Peyer's patch (tissue), 4 donors: ENCODE results near the gene GAGE13. TPM values are rescaled to one million over a fixed set of nuclear protein-coding genes. Genes with fewer than 3 reads are reported as not detected.
"Not testable (repeated sequence)": the region's sequence is repeated elsewhere in the genome, so short reads cannot be mapped to it uniquely, and the experiment has no call there.

Experiments used
- DNase-seq, 3 donors: peaks; one replicate each; pipeline ENCODE4 v3.0.0-alpha.2; 2017 to 2019
- H3K27ac ChIP-seq, 4 donors: fragments of 200-600 bp; sonication (generic); one replicate each; pipeline ENCODE4 v1.5.1; 2016 to 2019
- H3K27me3 ChIP-seq, 2 donors: fragments of 200-600 bp; sonication (generic); one replicate each; pipeline ENCODE4 v1.5.1; 2019
- H3K36me3 ChIP-seq, 3 donors: fragments of 200-600 bp; sonication (generic); one replicate each; pipeline ENCODE4 v1.5.1; 2016 to 2019
- H3K4me1 ChIP-seq, 4 donors: fragments of 200-600 bp; sonication (generic); one replicate each; pipeline ENCODE4 v1.5.1; 2016 to 2019
- H3K4me3 ChIP-seq, 4 donors: fragments of 200-600 bp; sonication (generic); 1 replicate in 3 of 4; 2 replicates in 1 of 4; pipeline ENCODE4 v1.5.1; 2016 to 2019; ENCODE audit warnings: mild to moderate bottlenecking in 1 of 4
- H3K9me3 ChIP-seq, 4 donors: fragments of 200-600 bp; sonication (generic); one replicate each; pipeline ENCODE4 v1.5.1; 2016 to 2019; ENCODE audit warnings: mild to moderate bottlenecking in 1 of 4
- total RNA-seq, 4 donors: library from RNA; depleted of rRNA; stranded (reverse); fragments of >200 nt; gene quantifications; one replicate each; pipeline ENCODE4 v1.1.0, GENCODE V29; 2016

GAGE13 gene
- total RNA-seq, 4 donors from 2014 or later = not detected

DNA sequence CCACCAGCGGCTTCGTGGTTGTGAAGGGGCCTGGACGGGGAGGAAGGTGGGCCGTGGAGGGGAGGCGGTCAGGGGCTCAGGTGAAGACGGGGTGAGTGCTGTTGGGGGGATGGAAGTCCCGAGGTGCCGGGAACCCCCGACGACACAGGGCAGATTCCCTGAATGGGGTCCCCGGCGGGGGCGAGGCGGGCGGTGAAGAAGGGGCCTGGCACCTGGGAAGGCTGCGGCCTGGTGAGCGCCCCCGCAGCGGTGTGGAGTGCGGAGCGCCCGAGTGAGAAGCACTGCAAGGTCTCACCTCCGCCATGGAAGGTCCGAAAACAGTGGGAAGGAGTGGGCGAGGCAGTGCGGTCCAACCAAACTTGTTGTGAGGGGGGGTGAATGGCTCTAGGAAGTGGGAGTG, 459 bp downstream of the GAGE13 start:
- H3K36me3 ChIP-seq, H3K4me3 ChIP-seq, DNase-seq, H3K27ac ChIP-seq, H3K27me3 ChIP-seq, H3K9me3 ChIP-seq, H3K4me1 ChIP-seq: not testable (repeated sequence)

DNA sequence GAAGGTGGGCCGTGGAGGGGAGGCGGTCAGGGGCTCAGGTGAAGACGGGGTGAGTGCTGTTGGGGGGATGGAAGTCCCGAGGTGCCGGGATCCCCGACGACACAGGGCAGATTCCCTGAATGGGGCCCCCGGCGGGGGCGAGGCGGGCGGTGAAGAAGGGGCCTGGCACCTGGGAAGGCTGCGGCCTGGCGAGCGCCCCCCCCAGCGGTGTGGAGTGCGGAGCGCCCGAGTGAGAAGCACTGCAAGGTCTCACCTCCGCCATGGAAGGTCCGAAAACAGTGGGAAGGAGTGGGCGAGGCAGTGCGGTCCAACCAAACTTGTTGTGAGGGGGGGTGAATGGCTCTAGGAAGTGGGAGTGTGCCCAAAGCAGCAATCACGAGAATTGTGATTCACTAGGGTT, 10.1 kb downstream of the GAGE13 start:
- not testable (repeated sequence) for H3K36me3 ChIP-seq, H3K4me1 ChIP-seq, H3K27me3 ChIP-seq, H3K4me3 ChIP-seq, H3K9me3 ChIP-seq, H3K27ac ChIP-seq
- DNase-seq = peak in 1 of 3 donors; percentile 69

DNA sequence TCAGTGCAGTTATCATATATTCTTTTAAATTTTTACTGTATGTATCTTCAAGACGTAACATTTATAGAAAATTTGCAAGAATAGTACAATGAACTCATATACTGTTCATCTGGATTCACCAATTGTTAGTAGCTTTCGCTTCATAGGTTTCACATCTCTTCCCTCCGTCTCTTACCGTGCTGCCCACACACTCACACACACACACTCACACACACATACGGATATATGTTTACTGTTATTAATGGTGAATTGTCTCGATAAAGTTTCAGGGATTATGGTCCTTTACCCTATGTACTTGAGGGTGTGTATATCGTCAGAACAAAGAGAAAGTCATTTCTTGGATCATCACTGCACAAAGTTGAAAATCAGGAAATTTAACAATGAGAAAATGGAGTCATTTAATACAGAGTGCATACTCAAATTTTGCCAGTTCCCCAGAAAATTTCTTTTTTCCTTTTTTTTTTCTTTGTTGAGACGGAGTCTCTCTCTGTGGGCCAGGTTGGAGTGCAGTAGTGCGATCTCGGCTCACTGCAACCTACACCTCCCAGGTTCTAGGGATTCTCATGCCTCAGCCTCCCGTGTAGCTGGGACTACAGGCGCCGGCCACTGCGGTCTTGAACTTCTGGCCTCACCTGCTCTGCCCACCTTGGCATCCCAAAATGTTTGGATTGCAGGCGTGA, 13.3 kb downstream of the GAGE13 start:
- H3K27me3 ChIP-seq, H3K4me3 ChIP-seq, H3K9me3 ChIP-seq, H3K27ac ChIP-seq, H3K36me3 ChIP-seq, DNase-seq, H3K4me1 ChIP-seq: not testable (repeated sequence)

DNA sequence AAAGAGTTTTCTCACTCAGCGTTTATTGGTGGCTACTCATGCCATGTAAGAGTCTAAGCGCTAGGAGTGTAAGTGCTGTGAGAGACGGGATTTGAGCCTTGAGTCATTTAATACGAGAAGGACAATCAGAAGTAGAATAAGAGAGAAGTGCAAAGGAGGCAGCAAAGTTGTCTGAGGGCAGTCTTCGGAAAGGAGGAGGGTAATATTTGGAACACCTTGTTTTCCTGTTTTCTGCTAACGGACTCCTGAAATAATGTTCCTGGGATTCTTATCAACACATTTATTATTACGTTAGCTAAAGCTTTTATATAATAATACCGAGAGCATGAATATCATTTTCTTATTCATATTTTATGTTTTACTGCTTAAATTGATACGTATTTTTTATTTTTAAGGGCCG, 14.0 kb downstream of the GAGE13 start:
- DNase-seq, H3K4me1 ChIP-seq, H3K9me3 ChIP-seq, H3K27me3 ChIP-seq, H3K4me3 ChIP-seq, H3K27ac ChIP-seq, H3K36me3 ChIP-seq: not testable (repeated sequence)

DNA sequence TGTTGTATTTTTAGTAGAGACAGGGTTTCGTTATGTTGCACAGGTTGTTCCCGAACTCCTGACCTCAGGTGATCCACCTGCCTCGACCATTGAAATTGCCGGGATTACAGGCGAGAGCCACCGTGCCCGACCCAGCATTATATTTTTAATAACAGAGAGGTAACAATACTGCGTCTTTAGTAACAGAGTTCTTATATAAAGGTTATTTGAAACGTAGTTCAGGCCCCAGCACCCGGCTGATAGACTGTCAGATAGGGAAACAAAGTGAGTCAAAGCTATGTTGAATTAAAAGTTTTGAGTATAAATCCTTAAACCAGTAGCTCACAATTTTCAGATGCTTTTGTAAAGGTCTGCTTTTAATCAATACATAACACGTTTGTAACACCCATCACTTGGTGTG, 14.8 kb downstream of the GAGE13 start:
- not testable (repeated sequence) for H3K9me3 ChIP-seq, H3K4me3 ChIP-seq, H3K4me1 ChIP-seq, H3K27ac ChIP-seq, H3K36me3 ChIP-seq, H3K27me3 ChIP-seq
- DNase-seq = peak in 1 of 3 donors; percentile 63

Other genes starting within 250 kb of the GAGE13 start
- 10 to 100 TPM; 24.0 to 26.8 (median 25.7) TPM for gene GPKOW, start 207.8 kb upstream of the GAGE13 start, total RNA-seq
- 10 to 100 TPM in 2 of 4 donors, 1 to 10 TPM in 1, not detected in 1; 5.8 to 14.4 (median 11.6) TPM for gene MAGIX, start 168.8 kb upstream of the GAGE13 start, total RNA-seq
- 10 to 100 TPM; 16.1 to 36.6 (median 30.8) TPM for gene PLP2, start 159.7 kb upstream of the GAGE13 start, total RNA-seq
- gene PRICKLE3, start 145.2 kb upstream of the GAGE13 start, total RNA-seq = 10 to 100 TPM; 22.5 to 47.0 (median 26.8) TPM
- 10 to 100 TPM in 1 of 4 donors, 1 to 10 TPM in 2, not detected in 1; 5.5 to 11.0 (median 6.7) TPM for gene SYP, start 131.4 kb upstream of the GAGE13 start, total RNA-seq
- 1 to 10 TPM; 1.7 to 2.8 (median 2.3) TPM for gene CACNA1F, start 98.2 kb upstream of the GAGE13 start, total RNA-seq
- 10 to 100 TPM; 19.1 to 27.4 (median 23.1) TPM for gene CCDC22, start 96.1 kb upstream of the GAGE13 start, total RNA-seq
- under 1 TPM in 1 of 4 donors, not detected in 3; 0.66 TPM for gene FOXP3, start 66.9 kb upstream of the GAGE13 start, total RNA-seq
- 10 to 100 TPM in 1 of 4 donors, 1 to 10 TPM in 3; 2.5 to 19.0 (median 7.5) TPM for gene PPP1R3F, start 61.8 kb upstream of the GAGE13 start, total RNA-seq
- gene GAGE10, start 27.9 kb upstream of the GAGE13 start, total RNA-seq = not detected
- gene GAGE12J, start 9.5 kb upstream of the GAGE13 start, total RNA-seq = not detected
- gene GAGE12C, start 200.6 kb downstream of the GAGE13 start, total RNA-seq = not detected
- gene GAGE12D, start 210.2 kb downstream of the GAGE13 start, total RNA-seq = not detected
- not detected for gene GAGE12E, start 219.7 kb downstream of the GAGE13 start, total RNA-seq
- gene GAGE12F, start 229.3 kb downstream of the GAGE13 start, total RNA-seq = not detected
- gene GAGE12G, start 238.8 kb downstream of the GAGE13 start, total RNA-seq = not detected
- gene GAGE12H, start 248.4 kb downstream of the GAGE13 start, total RNA-seq = not detected